K562 (cell line): ENCODE measurements around the gene SCMH1. TPM values are rescaled to one million over a fixed set of nuclear protein-coding genes. Genes with fewer than 3 reads are reported as not detected.

ENCODE experiments used
- ATAC-seq: fragments of 200-7000 bp; cut with Tn5 transposase; 3 replicates; pipeline ENCODE4 v1.9.1; 2020; ENCODE audit warnings: moderate library complexity
- BruUV-seq: library from RNA; stranded (reverse); fragments of 400-500 nt; replicated peaks from 2 replicates; lab custom pipeline; 2021; lab: Mats Ljungman, UMichigan
- CTCF ChIA-PET: fragments of 300-600 bp; formaldehyde crosslinking; extraction: SDS; loops from one replicate; lab custom pipeline; 2021; ENCODE audit warnings: low intra/inter-chr PET ratio; lab: Yijun Ruan, JAX
- POLR2A ChIA-PET: fragments of 300-600, 350-650 bp; sonication (Branson Sonifier 250); formaldehyde crosslinking; extraction: SDS; loops from one replicate; lab custom pipeline; 2021; ENCODE audit warnings: antibody characterized with exemption, inconsistent platforms; lab: Yijun Ruan, JAX
- DNase-seq, 4 experiments: peaks; one replicate each; pipeline versions ENCODE4 v3.0.0 to v3.0.0-alpha.2; 2011 to 2018; ENCODE audit warnings: low spot score in 3 of 4, mixed read lengths in 3 of 4; ENCODE audit errors: extremely low read depth in 1 of 4
- FAIRE-seq: peaks from 2 replicates; lab custom pipeline; 2011; peaks lifted over from hg19 to GRCh38; lab: Jason Lieb, UNC
- H2AFZ ChIP-seq: 2 replicates; pipeline ENCODE4 v1.6.0; 2011; ENCODE audit warnings: low read depth, low read length, control low read depth, inconsistent platforms
- H3K27ac ChIP-seq: fragments of 200-600 bp; 3 replicates; pipeline ENCODE4 v1.8.0; 2011; ENCODE audit warnings: low read depth, mild to moderate bottlenecking, control low read depth, inconsistent platforms, low read length, moderate library complexity, mixed read lengths; ENCODE audit errors: extremely low read depth
- H3K27me3 ChIP-seq, 2 experiments: fragments of 300-600 bp in 1 of 2; 2 replicates in 1 of 2; 3 replicates in 1 of 2; pipeline versions ENCODE4 v1.6.0 to v1.8.0; 2011; ENCODE audit warnings: inconsistent platforms in 2 of 2, low read length in 2 of 2, mild to moderate bottlenecking in 1 of 2, mixed read lengths in 1 of 2, moderate library complexity in 1 of 2; ENCODE audit not compliant: control insufficient read depth in 2 of 2, insufficient read depth in 2 of 2
- H3K36me3 ChIP-seq: fragments of 300-600 bp; 3 replicates; pipeline ENCODE4 v1.8.0; 2011; ENCODE audit warnings: mild to moderate bottlenecking, low read length, inconsistent platforms; ENCODE audit not compliant: control insufficient read depth, insufficient read depth
- H3K4me1 ChIP-seq, 2 experiments: fragments of 200-600 bp in 1 of 2; replicated peaks in 1 of 2; 2 replicates in 1 of 2; 3 replicates in 1 of 2; pipeline versions ENCODE4 v1.5.1 to v1.8.0; 2011; ENCODE audit warnings: inconsistent platforms in 2 of 2, low read length in 2 of 2, mild to moderate bottlenecking in 1 of 2, mixed read lengths in 1 of 2, moderate library complexity in 1 of 2; ENCODE audit not compliant: control insufficient read depth in 2 of 2, insufficient read depth in 2 of 2
- H3K4me2 ChIP-seq: 2 replicates; pipeline ENCODE4 v1.6.1; 2011; ENCODE audit warnings: low read length, control low read depth, inconsistent platforms, mixed read lengths; ENCODE audit not compliant: insufficient read depth
- H3K4me3 ChIP-seq: fragments of 200-600 bp; sonication (generic), shearing (Covaris generic); 2 replicates; pipeline ENCODE4 v1.5.1; 2016; ENCODE audit warnings: control low read depth, inconsistent platforms
- H3K79me2 ChIP-seq: fragments of 200-600 bp; 3 replicates; pipeline ENCODE4 v1.8.0; 2011; ENCODE audit warnings: low read length, inconsistent platforms; ENCODE audit not compliant: control insufficient read depth, insufficient read depth
- H3K9ac ChIP-seq, 2 experiments: 2 replicates each; pipeline versions ENCODE4 v1.6.0 to v1.6.1; 2011; ENCODE audit warnings: low read depth in 2 of 2, low read length in 2 of 2, control low read depth in 1 of 2, inconsistent platforms in 1 of 2, mild to moderate bottlenecking in 1 of 2, mixed read lengths in 1 of 2; ENCODE audit not compliant: insufficient read depth in 1 of 2
- H3K9me1 ChIP-seq: one replicate; pipeline ENCODE4 v1.6.0; 2011; ENCODE audit warnings: inconsistent platforms, mild to moderate bottlenecking, low read length, moderate library complexity; ENCODE audit not compliant: control insufficient read depth, insufficient read depth
- H3K9me3 ChIP-seq: replicated peaks from 2 replicates; pipeline ENCODE4 v1.5.1; 2011; ENCODE audit warnings: low read depth, low read length, inconsistent platforms; ENCODE audit not compliant: control insufficient read depth, insufficient read depth
- H4K20me1 ChIP-seq: replicated peaks from 2 replicates; pipeline ENCODE4 v1.6.1; 2011; ENCODE audit warnings: low read length, inconsistent platforms, mixed read lengths; ENCODE audit not compliant: control insufficient read depth, insufficient read depth
- ASH1L ChIP-seq: fragments of 450-650 bp; IDR thresholded peaks from 2 replicates; pipeline ENCODE4 v1.6.1; 2018; ENCODE audit warnings: borderline replicate concordance, mild to moderate bottlenecking, low read depth; ENCODE audit not compliant: partially characterized antibody
- CHD4 ChIP-seq: fragments of 200-600 bp; sonication (generic); IDR thresholded peaks from 3 replicates; pipeline ENCODE4 v1.6.1; 2012; ENCODE audit warnings: low read depth, mild to moderate bottlenecking, mixed read lengths, low read length, inconsistent platforms; ENCODE audit not compliant: insufficient read depth, insufficient replicate concordance, poor library complexity, severe bottlenecking
- CUX1 ChIP-seq: fragments of 200-800 bp; sonication (Bioruptor generic); IDR thresholded peaks from 2 replicates; pipeline ENCODE4 v1.6.1; 2016; ENCODE audit warnings: missing genetic modification characterization, missing compliant biosample characterization
- ERF ChIP-seq: fragments of 450-650 bp; formaldehyde crosslinking; IDR thresholded peaks from 2 replicates; pipeline ENCODE4 v1.4.0; 2020; ENCODE audit warnings: mild to moderate bottlenecking, mixed read lengths
- FOXK1 ChIP-seq: sonication (generic); formaldehyde crosslinking; IDR thresholded peaks from 2 replicates; pipeline ENCODE4 v1.8.0; 2022; ENCODE audit warnings: missing genetic modification reagents, mild to moderate bottlenecking, borderline replicate concordance
- FOXO4 ChIP-seq: fragments of 450-650 bp; formaldehyde crosslinking; IDR thresholded peaks from 2 replicates; pipeline ENCODE4 v1.4.0; 2020; ENCODE audit warnings: mild to moderate bottlenecking, moderate library complexity
- MBD2 ChIP-seq: sonication (generic); IDR thresholded peaks from 2 replicates; pipeline ENCODE4 v1.6.1; 2016; ENCODE audit warnings: low read depth, borderline replicate concordance
- NCOR1 ChIP-seq: fragments of 450-650 bp; IDR thresholded peaks from 2 replicates; pipeline ENCODE4 v1.6.1; 2016; ENCODE audit warnings: mild to moderate bottlenecking, moderate library complexity
- OTX1 ChIP-seq: fragments of 450-650 bp; formaldehyde crosslinking; IDR thresholded peaks from 2 replicates; pipeline ENCODE4 v1.4.0; 2022; ENCODE audit warnings: mild to moderate bottlenecking
- POLR2A ChIP-seq: fragments of 450-650 bp; conservative IDR thresholded peaks from 2 replicates; pipeline ENCODE4 v1.6.1; 2016
- XRCC4 ChIP-seq: IDR thresholded peaks from one replicate; pipeline ENCODE4 v1.6.1; 2011; ENCODE audit not compliant: insufficient read depth, insufficient read length; ENCODE audit errors: extremely low read depth
- in situ Hi-C: fragments of 300-500 bp; cut with MboI; formaldehyde crosslinking; loops from 4 replicates; pipeline ENCODE4 v1.15.0; 2018; ENCODE audit warnings: inconsistent platforms, mixed read lengths
- intact Hi-C: fragments of 100-400 bp; cut with micrococcal nuclease; formaldehyde crosslinking; loops from 2 replicates; pipeline ENCODE4 v1.14.2; 2022
- polyA plus RNA-seq, 8 experiments: library from polyadenylated mRNA; depleted of rRNA in 4 of 8; stranded (reverse) in 5 of 8; unstranded in 3 of 8; fragments of >200 nt; fragmentation: Nextera tagmentation in 2 of 8; fragmentation: Illumina TruSeq in 1 of 8; extraction: Ambion mirVana in 2 of 8; extraction: Trizol in 1 of 8; gene quantifications; 2 replicates each; pipeline versions ENCODE4 v1.2.1 to v1.2.3, GENCODE V29; 2011 to 2014; ENCODE audit warnings: inconsistent platforms in 1 of 8, missing spikeins in 1 of 8
- total RNA-seq, 7 experiments: library from RNA; depleted of rRNA in 6 of 7; stranded (reverse); fragments of >200 nt in 6 of 7; fragmentation: Illumina TruSeq in 2 of 7; extraction: Trizol in 2 of 7; gene quantifications; 2 replicates each; pipeline versions ENCODE4 v1.2.1 to v1.2.3, GENCODE V29; 2011 to 2021; ENCODE audit warnings: low replicate concordance in 1 of 7

SCMH1 gene
- total and polyA plus RNA-seq, 9 of the 15 experiments (the other 6 are each of a cell fraction or from before 2014, with no cell fraction given): 8.5 to 37.0 (median 26.8) TPM

DNA sequence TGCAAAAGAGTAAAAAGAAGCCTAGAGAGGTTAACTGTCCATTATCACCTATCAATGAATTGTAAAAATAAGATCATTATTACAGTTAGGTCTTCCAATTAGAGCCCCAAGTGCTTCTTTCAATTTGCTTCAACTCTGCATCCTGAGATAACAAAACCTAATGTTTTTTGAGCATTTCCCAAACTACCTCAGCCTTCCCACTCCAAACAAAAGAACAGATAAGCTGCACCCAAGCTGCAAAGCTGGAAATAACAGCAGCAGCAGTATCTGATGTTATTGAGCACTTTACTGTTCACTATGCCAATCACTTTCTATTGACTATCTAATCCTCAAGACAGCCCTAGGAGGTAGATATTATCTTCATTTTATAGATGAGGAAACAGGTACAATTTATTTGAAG is 123.5 kb downstream of the SCMH1 start:
- ChIA-PET POLR2A (no interaction called here), CTCF (no interaction called here)
- no peak for ATAC-seq
- Histone ChIP-seq H3K9ac (no peak overlapping the region), H3K4me1 (no peaks in the 10 kb centered on the region; a peak in 1 of 5 replicates), H3K4me3 (no peak overlapping the region), H3K4me2 (no peak overlapping the region), H3K27me3 (no peaks in the 10 kb centered on the region), H4K20me1 (0 out of 2 replicates have a peak, but pooled peaks cover 3% of the 10 kb centered on the region)
- TF ChIP-seq FOXO4 (CRISPR knock-in tag): no peak
- TF ChIP-seq MBD2: no peak
- no peak for TF ChIP-seq XRCC4
- TF ChIP-seq CHD4: no peak
- TF ChIP-seq NCOR1: no peak
- TF ChIP-seq FOXK1 (CRISPR knock-in tag): no peak
- no peak for TF ChIP-seq POLR2A
- no peak for TF ChIP-seq CUX1 (CRISPR knock-in tag)
- TF ChIP-seq OTX1: no peak
- TF ChIP-seq ERF (CRISPR knock-in tag): no peak
- TF ChIP-seq ASH1L: no peak
- TF ChIP-seq, all 486 proteins: peak for 0
- no peaks in the 10 kb centered on the region for H3K79me2 ChIP-seq
- no peaks in the 10 kb centered on the region for H3K9me3 ChIP-seq
- DNase-seq (no peak), FAIRE-seq (no peak)
- no TSS peak for BruUV-seq
- no peak overlapping the region for H3K27ac ChIP-seq
- H3K36me3 ChIP-seq: peaks cover 9% of the 10 kb centered on the region; the same call in 2 of the 3 replicates
- no peak overlapping the region for H2AFZ ChIP-seq
- no peaks in the 10 kb centered on the region for H3K9me1 ChIP-seq
- intact Hi-C loops: no loop called here
- in situ Hi-C loops: no loop called here
